CD4-positive, alpha-beta memory T cell (primary cell): ENCODE measurements around the gene MAP3K19. TPM values are rescaled to one million over a fixed set of nuclear protein-coding genes. Genes with fewer than 3 reads are reported as not detected.

Source experiments
- CTCF ChIA-PET: fragments of 350-600 bp; sonication (Branson Sonifier 250); formaldehyde crosslinking; loops from one replicate; lab custom pipeline; 2021; ENCODE audit warnings: inconsistent platforms; ENCODE audit not compliant: partially characterized antibody; lab: Charles Lee
- POLR2A ChIA-PET: fragments of 350-600 bp; sonication (Branson Sonifier 250); formaldehyde crosslinking; loops from one replicate; lab custom pipeline; 2021; ENCODE audit not compliant: partially characterized antibody; lab: Charles Lee
- DNase-seq, 5 donors: peaks; one replicate each; pipeline versions ENCODE4 v3.0.0 to v3.0.0-alpha.2; 2020 to 2022; ENCODE audit warnings: mixed read lengths in 1 of 5
- H3K27ac ChIP-seq: one replicate; pipeline ENCODE4 v1.7.0; 2013; ENCODE audit warnings: low read depth, low read length
- H3K27me3 ChIP-seq: 2 replicates; pipeline ENCODE4 v1.7.0; 2013; ENCODE audit warnings: mild to moderate bottlenecking, low read length, moderate library complexity; ENCODE audit not compliant: insufficient read depth
- H3K36me3 ChIP-seq: 2 replicates; pipeline ENCODE4 v1.7.0; 2013; ENCODE audit warnings: mild to moderate bottlenecking, low read length, moderate library complexity; ENCODE audit not compliant: insufficient read depth
- H3K4me1 ChIP-seq: 2 replicates; pipeline ENCODE4 v1.7.0; 2013; ENCODE audit warnings: mild to moderate bottlenecking, low read length, moderate library complexity; ENCODE audit not compliant: insufficient read depth
- H3K4me3 ChIP-seq, 2 donors: one replicate each; pipeline ENCODE4 v1.7.0; 2013; ENCODE audit warnings: low read length in 2 of 2, mild to moderate bottlenecking in 1 of 2
- H3K9me3 ChIP-seq, 2 donors: one replicate each; pipeline ENCODE4 v1.7.0; 2013; ENCODE audit warnings: low read length in 2 of 2, control low read depth in 1 of 2; ENCODE audit not compliant: control insufficient read depth in 1 of 2
- H3K27ac Mint-ChIP-seq, 7 donors: one replicate each; pipeline ENCODE4 v1.8.0; 2020 to 2021; ENCODE audit warnings: mixed read lengths in 7 of 7, mild to moderate bottlenecking in 6 of 7, inconsistent platforms in 3 of 7, moderate library complexity in 3 of 7
- H3K27me3 Mint-ChIP-seq, 2 donors: one replicate each; pipeline ENCODE4 v1.8.0; 2020 to 2021; ENCODE audit warnings: mixed read lengths in 2 of 2
- H3K36me3 Mint-ChIP-seq, 2 donors: one replicate each; pipeline ENCODE4 v1.8.0; 2020 to 2021; ENCODE audit warnings: mixed read lengths in 2 of 2, inconsistent platforms in 1 of 2, mild to moderate bottlenecking in 1 of 2
- H3K4me1 Mint-ChIP-seq, 4 donors: one replicate each; pipeline ENCODE4 v1.8.0; 2020 to 2021; ENCODE audit warnings: mixed read lengths in 4 of 4, mild to moderate bottlenecking in 1 of 4
- H3K4me3 Mint-ChIP-seq, 8 donors: one replicate each; pipeline ENCODE4 v1.8.0; 2020 to 2021; ENCODE audit warnings: mixed read lengths in 8 of 8, mild to moderate bottlenecking in 7 of 8, moderate library complexity in 6 of 8, inconsistent platforms in 3 of 8
- H3K9me3 Mint-ChIP-seq, 8 donors: one replicate each; pipeline ENCODE4 v1.8.0; 2020 to 2021; ENCODE audit warnings: mixed read lengths in 8 of 8, mild to moderate bottlenecking in 5 of 8, inconsistent platforms in 3 of 8, moderate library complexity in 1 of 8
- intact Hi-C: fragments of 100-400 bp; cut with micrococcal nuclease; formaldehyde crosslinking; loops from one replicate; pipeline ENCODE4 v1.15.1; 2023
- polyA plus RNA-seq, 2 donors: library from polyadenylated mRNA; unstranded; fragments of 300-500 nt; fragmentation: Illumina TruSeq; gene quantifications; one replicate each; pipeline ENCODE4 v1.2.3, GENCODE V29; 2021
- total RNA-seq, 2 experiments: library from RNA; stranded (reverse); gene quantifications; one replicate each; pipeline ENCODE4 v1.2.3, GENCODE V29; 2021

Gene MAP3K19
- total and polyA plus RNA-seq, 4 experiments from 2014 or later = not detected

GRCh38 chr2:135052042-135052876 lies 5.0 kb upstream of the MAP3K19 start, which contains the start of gene RAB3GAP1:
TSS of gene RAB3GAP1 (plus strand) at chr2:135052292. CDS start at chr2:135052308, 16 bp downstream.
- Mint-ChIP-seq H3K27ac (peak within 1 kb of the TSS; percentile 97 to 100 (median 100)), H3K4me3 (peak within 1 kb of the TSS; percentile 92 to 99 (median 98)), H3K36me3 (peaks cover 7 to 18% of the 10 kb centered on the region in 2 donors), H3K9me3 (no peaks in the 10 kb centered on the region), H3K4me1 (peaks cover 23 to 48% (median 35%) of the 10 kb centered on the region in 4 donors), H3K27me3 (no peaks in the 10 kb centered on the region)
- Histone ChIP-seq H3K36me3 (no peaks in the 10 kb centered on the region), H3K4me1 (peaks cover 38% of the 10 kb centered on the region), H3K27ac (peak within 1 kb of the TSS; percentile 97), H3K27me3 (no peaks in the 10 kb centered on the region), H3K9me3 (no peaks in the 10 kb centered on the region), H3K4me3 (peak within 1 kb of the TSS; percentile 98 to 99)
- intact Hi-C loops = loop anchor here (1.0 to 5.0 kb wide), 9 partner anchors 75 to 1330 kb away; partner anchors contain the start of genes CCNT2, CXCR4, MCM6 and R3HDM1
- ChIA-PET CTCF (interaction anchor here (1.1 to 1.6 kb wide), 3 partner anchors 100 to 659 kb away, joined by 4 to 7 read pairs (median 5); no protein-coding TSS in a partner anchor), POLR2A (interaction anchor here (0.9 to 3.1 kb wide), 13 partner anchors 9 to 1078 kb away, joined by 3 to 13 read pairs (median 4); partner anchors contain the start of genes CCNT2, MCM6, R3HDM1 and UBXN4)
- DNase-seq = peak; percentile 92 to 97 (median 94)

GRCh38 chr2:135050684-135051083 lies 3.4 kb upstream of the MAP3K19 start:
- no peaks in the 10 kb centered on the region for H3K9me3 Mint-ChIP-seq
- CTCF ChIA-PET = interaction anchor here (1.6 kb wide), 1 partner anchor 102 kb away, joined by 4 read pairs; no protein-coding TSS in a partner anchor
- H3K27ac Mint-ChIP-seq = peak overlapping the region; percentile 24 to 83 (median 63)
- peak overlapping the region; percentile 20 to 61 (median 52) for H3K4me3 Mint-ChIP-seq
- H3K27me3 Mint-ChIP-seq = peaks cover 0 to 2% of the 10 kb centered on the region in 2 donors
- intact Hi-C loops = loop anchor here (5.0 kb wide), 5 partner anchors 77 to 1332 kb away; partner anchors contain the start of gene CXCR4
- POLR2A ChIA-PET = interaction anchor here (1.6 to 3.1 kb wide), 3 partner anchors 480 to 692 kb away, joined by 6 to 13 read pairs (median 8); partner anchors contain the start of genes R3HDM1, UBXN4 and ZRANB3
- peaks cover 4 to 18% of the 10 kb centered on the region in 2 donors for H3K36me3 Mint-ChIP-seq
- Histone ChIP-seq H3K4me1 (peaks cover 28% of the 10 kb centered on the region), H3K4me3 (no peak overlapping the region), H3K9me3 (no peaks in the 10 kb centered on the region), H3K27me3 (no peaks in the 10 kb centered on the region), H3K27ac (no peak overlapping the region), H3K36me3 (no peaks in the 10 kb centered on the region)
- peaks cover 19 to 36% (median 30%) of the 10 kb centered on the region in 4 donors for H3K4me1 Mint-ChIP-seq
- no peak for DNase-seq

GRCh38 chr2:135050132-135050531 lies 2.9 kb upstream of the MAP3K19 start:
- Histone ChIP-seq H3K4me1 (peaks cover 26% of the 10 kb centered on the region), H3K9me3 (no peaks in the 10 kb centered on the region), H3K36me3 (no peaks in the 10 kb centered on the region), H3K27me3 (no peaks in the 10 kb centered on the region), H3K27ac (no peak overlapping the region), H3K4me3 (no peak overlapping the region)
- ChIA-PET CTCF (no interaction called here), POLR2A (interaction anchor here (2.6 kb wide), 1 partner anchor 691 kb away, joined by 8 read pairs; the partner anchor contains the start of gene UBXN4)
- Mint-ChIP-seq H3K27ac (peak overlapping the region in 1 of 7 donors; percentile 83), H3K27me3 (peaks cover 0 to 2% of the 10 kb centered on the region in 2 donors), H3K4me1 (peaks cover 17 to 33% (median 27%) of the 10 kb centered on the region in 4 donors), H3K36me3 (peaks cover 4 to 16% of the 10 kb centered on the region in 2 donors), H3K4me3 (peak overlapping the region in 3 of 8 donors; percentile 15 to 58 (median 20)), H3K9me3 (no peaks in the 10 kb centered on the region)
- DNase-seq = no peak
- intact Hi-C loops = loop anchor here (5.0 kb wide), 5 partner anchors 77 to 1332 kb away; partner anchors contain the start of gene CXCR4

- Histone ChIP-seq H3K4me1 (peaks cover 7% of the 10 kb centered on the region), H3K27ac (no peak overlapping the region), H3K27me3 (no peaks in the 10 kb centered on the region), H3K9me3 (no peaks in the 10 kb centered on the region), H3K4me3 (no peak overlapping the region), H3K36me3 (no peaks in the 10 kb centered on the region)
- CTCF ChIA-PET = interaction anchor here (0.7 to 2.0 kb wide), 3 partner anchors 10 to 755 kb away, joined by 3 to 4 read pairs (median 3); no protein-coding TSS in a partner anchor
- Mint-ChIP-seq H3K27me3 (peaks cover 4 to 7% of the 10 kb centered on the region in 2 donors), H3K4me1 (peaks cover 3 to 13% (median 9%) of the 10 kb centered on the region in 4 donors), H3K36me3 (peaks cover 0 to 7% of the 10 kb centered on the region in 2 donors), H3K4me3 (no peak overlapping the region), H3K27ac (no peak overlapping the region), H3K9me3 (no peaks in the 10 kb centered on the region)
- intact Hi-C loops = no loop called here
- no peak for DNase-seq
- POLR2A ChIA-PET = interaction anchor here (0.8 to 0.9 kb wide), 2 partner anchors 20 to 695 kb away, joined by 3 to 4 read pairs; no protein-coding TSS in a partner anchor
Observed at GRCh38 chr2:135048122-135048521, 875 bp upstream of the MAP3K19 start.

- H3K9me3 Mint-ChIP-seq = no peaks in the 10 kb centered on the region
- intact Hi-C loops = no loop called here
- Histone ChIP-seq H3K36me3 (no peaks in the 10 kb centered on the region), H3K4me1 (no peaks in the 10 kb centered on the region), H3K27ac (no peak overlapping the region), H3K4me3 (no peak overlapping the region), H3K9me3 (no peaks in the 10 kb centered on the region), H3K27me3 (no peaks in the 10 kb centered on the region)
- no peak overlapping the region for H3K4me3 Mint-ChIP-seq
- no peaks in the 10 kb centered on the region for H3K36me3 Mint-ChIP-seq
- POLR2A ChIA-PET = interaction anchor here (1.1 kb wide), 1 partner anchor 9 kb away, joined by 3 read pairs; the partner anchor contains the start of gene RAB3GAP1
- CTCF ChIA-PET = interaction anchor here (1.1 to 1.2 kb wide), 2 partner anchors 39 to 667 kb away, joined by 3 to 4 read pairs; no protein-coding TSS in a partner anchor
- peak in 1 of 5 donors; percentile 9 for DNase-seq
- no peak overlapping the region for H3K27ac Mint-ChIP-seq
- H3K4me1 Mint-ChIP-seq = no peaks in the 10 kb centered on the region
- peaks cover 4 to 8% of the 10 kb centered on the region in 2 donors for H3K27me3 Mint-ChIP-seq
Observed at GRCh38 chr2:135043345-135043744, 3.9 kb downstream of the MAP3K19 start.

- H3K27ac Mint-ChIP-seq = no peak overlapping the region
- H3K27me3 Mint-ChIP-seq = peaks cover 0 to 2% of the 10 kb centered on the region in 2 donors
- ChIA-PET CTCF (interaction anchor here (1.1 kb wide), 1 partner anchor 11 kb away, joined by 4 read pairs; no protein-coding TSS in a partner anchor), POLR2A (no interaction called here)
- H3K9me3 Mint-ChIP-seq = peaks cover 0 to 1% (median 0%) of the 10 kb centered on the region in 8 donors
- H3K9me3 ChIP-seq = no peaks in the 10 kb centered on the region
- H3K4me3 ChIP-seq = no peak overlapping the region
- H3K27ac ChIP-seq = no peak overlapping the region
- no peaks in the 10 kb centered on the region for H3K36me3 Mint-ChIP-seq
- intact Hi-C loops = no loop called here
- no peak for DNase-seq
- H3K27me3 ChIP-seq = no peaks in the 10 kb centered on the region
- no peak overlapping the region for H3K4me3 Mint-ChIP-seq
- H3K36me3 ChIP-seq = no peaks in the 10 kb centered on the region
- H3K4me1 Mint-ChIP-seq = no peaks in the 10 kb centered on the region
- no peaks in the 10 kb centered on the region for H3K4me1 ChIP-seq
Observed at GRCh38 chr2:135037831-135038230, 9.4 kb downstream of the MAP3K19 start.
